Pulmonary artery endothelial cell (primary cell): ENCODE data around the gene NOL4L. TPM values are rescaled to one million over a fixed set of nuclear protein-coding genes. Genes with fewer than 3 reads are reported as not detected.
"Not testable (repeated sequence)": the region's sequence is repeated elsewhere in the genome, so short reads cannot be mapped to it uniquely, and the experiment has no call there.

Experiments used
- DNase-seq: peaks from one replicate; pipeline ENCODE4 v3.0.0-alpha.2; 2011; ENCODE audit warnings: low read depth, low spot score
- total RNA-seq: library from RNA; depleted of rRNA; stranded (reverse); fragments of >200 nt; gene quantifications from 2 replicates; pipeline ENCODE4 v1.2.3, GENCODE V29; 2014

Gene NOL4L
- total RNA-seq, 1 donor from 2014 or later, result 11.5 TPM

GRCh38 chr20:32597714-32598113 lies 12.6 kb upstream of the NOL4L start:
- DNase-seq, result no peak

GRCh38 chr20:32596681-32597252 lies 11.6 kb upstream of the NOL4L start:
- no peak for DNase-seq

- DNase-seq, result no peak
These were observed 10.0 kb upstream of the NOL4L start for GRCh38 chr20:32595143-32595542.

- DNase-seq, result not testable (repeated sequence)
These were observed 9.5 kb upstream of the NOL4L start for GRCh38 chr20:32594669-32595068.

- no peak for DNase-seq
These were observed 9.1 kb upstream of the NOL4L start for GRCh38 chr20:32594204-32594603.

GRCh38 chr20:32592616-32593015 lies 7.5 kb upstream of the NOL4L start:
- DNase-seq, result not testable (repeated sequence)

- no peak for DNase-seq
These were observed 6.9 kb upstream of the NOL4L start for GRCh38 chr20:32592022-32592421.

GRCh38 chr20:32589769-32590168 lies 4.6 kb upstream of the NOL4L start:
- no peak for DNase-seq

GRCh38 chr20:32589256-32589655 lies 4.1 kb upstream of the NOL4L start:
- no peak for DNase-seq

GRCh38 chr20:32588040-32588439 lies 2.9 kb upstream of the NOL4L start:
- DNase-seq, result no peak

GRCh38 chr20:32586291-32586690 lies 1.2 kb upstream of the NOL4L start:
- no peak for DNase-seq

GRCh38 chr20:32585586-32586127 lies 524 bp upstream of the NOL4L start:
- DNase-seq, result no peak

- DNase-seq, result no peak
These were observed 1.5 kb downstream of the NOL4L start for GRCh38 chr20:32583581-32584070.

GRCh38 chr20:32582659-32583580 lies 2.2 kb downstream of the NOL4L start:
- DNase-seq, result no peak

- no peak for DNase-seq
These were observed 3.1 kb downstream of the NOL4L start for GRCh38 chr20:32581839-32582658.

- DNase-seq, result no peak
These were observed 3.9 kb downstream of the NOL4L start for GRCh38 chr20:32580970-32581838.

GRCh38 chr20:32580219-32580969 lies 4.7 kb downstream of the NOL4L start:
- DNase-seq, result no peak

GRCh38 chr20:32578840-32579390 lies 6.2 kb downstream of the NOL4L start:
- no peak for DNase-seq

GRCh38 chr20:32578062-32578461 lies 7.1 kb downstream of the NOL4L start:
- not testable (repeated sequence) for DNase-seq
